GM13977 (cell line): ENCODE measurements around the gene PCDH8.
A peak's percentile ranks its signal among the peaks of the same experiment; 100 is the strongest.

Experiments used
- DNase-seq: peaks from one replicate; pipeline ENCODE4 v3.0.0; 2012; ENCODE audit warnings: low spot score
- CTCF ChIP-seq: IDR thresholded peaks from 2 replicates; pipeline ENCODE4 v1.5.1; 2012; ENCODE audit warnings: mild to moderate bottlenecking, control low read depth; ENCODE audit not compliant: insufficient read depth; ENCODE audit errors: extremely low read depth, missing control alignments
- in situ Hi-C: fragments of 300-500 bp; cut with MboI; formaldehyde crosslinking; loops from one replicate; pipeline ENCODE4 v1.12.0; 2022; ENCODE audit warnings: low sequenced_read_pairs, low pct_unique_long_range_greater_than_20kb, mixed read lengths, inconsistent platforms; ENCODE audit not compliant: unreplicated experiment

Gene PCDH8

GRCh38 chr13:52809310-52809769, 39.1 kb downstream of the PCDH8 start:
- DNase-seq: peak; percentile 83
- in situ Hi-C loops: no loop called here
- TF ChIP-seq CTCF: peak; percentile 77

- DNase-seq: no peak
- in situ Hi-C loops: no loop called here
- no peak for TF ChIP-seq CTCF
Observed at GRCh38 chr13:52808842-52809219, 39.6 kb downstream of the PCDH8 start.

- in situ Hi-C loops: no loop called here
- no peak for DNase-seq
- no peak for TF ChIP-seq CTCF
Observed at GRCh38 chr13:52806029-52806428, 42.4 kb downstream of the PCDH8 start.

GRCh38 chr13:52804202-52804641, 44.2 kb downstream of the PCDH8 start:
- in situ Hi-C loops: no loop called here
- TF ChIP-seq CTCF: no peak
- no peak for DNase-seq

- DNase-seq: no peak
- no peak for TF ChIP-seq CTCF
- in situ Hi-C loops: no loop called here
Observed at GRCh38 chr13:52800856-52801255, 47.6 kb downstream of the PCDH8 start.

GRCh38 chr13:52798770-52799430, 49.5 kb downstream of the PCDH8 start:
- no peak for DNase-seq
- in situ Hi-C loops: no loop called here
- TF ChIP-seq CTCF: no peak
